Measurements from ENCODE around the gene KCNK4. TPM values are rescaled to one million over a fixed set of nuclear protein-coding genes. Genes with fewer than 3 reads are reported as not detected.

KCNK4 gene
- total and polyA plus RNA-seq, 12 donors = 0.10 to 0.54 TPM; not detected in 10

DNA sequence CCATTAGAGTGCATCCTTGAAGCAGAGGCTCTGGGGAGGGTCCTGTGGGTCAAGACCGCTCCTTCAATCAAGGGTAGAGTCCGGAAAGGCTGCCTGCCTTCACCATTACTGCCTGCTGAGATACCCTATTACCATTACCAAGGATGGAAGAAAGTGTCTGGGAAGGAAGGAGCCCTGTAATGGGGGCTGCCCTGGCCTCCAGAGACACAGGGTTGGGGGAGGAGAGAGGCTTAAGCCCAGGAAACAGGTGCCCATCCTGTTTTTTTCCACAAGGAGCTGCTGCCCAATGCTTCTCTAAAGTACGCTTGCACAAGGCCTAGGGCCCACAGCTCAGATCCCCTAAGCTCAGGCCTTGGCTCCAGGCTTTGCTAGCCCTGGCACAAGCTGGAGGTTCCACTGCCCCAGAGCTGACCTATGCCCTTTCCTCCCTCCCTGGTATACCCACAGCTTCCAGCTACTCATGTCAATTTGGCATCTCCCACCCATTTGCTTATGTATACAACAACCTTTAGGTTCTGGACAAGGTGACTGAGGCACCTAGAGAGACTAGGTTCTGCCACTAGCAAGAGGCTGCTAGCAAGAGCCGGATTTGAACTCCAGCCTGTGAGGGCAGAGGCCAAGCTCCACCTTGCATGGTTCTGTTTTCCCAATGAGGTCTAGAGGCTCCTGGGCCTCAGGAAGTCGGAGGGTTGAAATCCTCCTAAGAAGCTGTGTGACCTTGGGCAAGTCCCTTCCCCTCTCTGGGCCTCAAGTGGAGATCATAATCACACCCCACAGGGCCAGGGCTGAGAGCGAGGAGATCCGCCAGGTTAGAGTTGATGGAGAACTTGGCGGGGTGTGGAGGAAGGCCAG, 41.3 kb upstream of the KCNK4 start:
- 83 to 95% (median 87%) methylated on average over 4 to 8 of the region's 8 CpGs for WGBS, 4 donors
- H3K36me3 ChIP-seq (replicated peaks in 1 of 2) = peaks cover 0 to 4% of the 10 kb centered on the region in 2 donors
- no peaks in the 10 kb centered on the region for H3K27me3 ChIP-seq
- no peak for DNase-seq
- H3K27ac ChIP-seq = no peak overlapping the region
- TF ChIP-seq, protein P1, sequence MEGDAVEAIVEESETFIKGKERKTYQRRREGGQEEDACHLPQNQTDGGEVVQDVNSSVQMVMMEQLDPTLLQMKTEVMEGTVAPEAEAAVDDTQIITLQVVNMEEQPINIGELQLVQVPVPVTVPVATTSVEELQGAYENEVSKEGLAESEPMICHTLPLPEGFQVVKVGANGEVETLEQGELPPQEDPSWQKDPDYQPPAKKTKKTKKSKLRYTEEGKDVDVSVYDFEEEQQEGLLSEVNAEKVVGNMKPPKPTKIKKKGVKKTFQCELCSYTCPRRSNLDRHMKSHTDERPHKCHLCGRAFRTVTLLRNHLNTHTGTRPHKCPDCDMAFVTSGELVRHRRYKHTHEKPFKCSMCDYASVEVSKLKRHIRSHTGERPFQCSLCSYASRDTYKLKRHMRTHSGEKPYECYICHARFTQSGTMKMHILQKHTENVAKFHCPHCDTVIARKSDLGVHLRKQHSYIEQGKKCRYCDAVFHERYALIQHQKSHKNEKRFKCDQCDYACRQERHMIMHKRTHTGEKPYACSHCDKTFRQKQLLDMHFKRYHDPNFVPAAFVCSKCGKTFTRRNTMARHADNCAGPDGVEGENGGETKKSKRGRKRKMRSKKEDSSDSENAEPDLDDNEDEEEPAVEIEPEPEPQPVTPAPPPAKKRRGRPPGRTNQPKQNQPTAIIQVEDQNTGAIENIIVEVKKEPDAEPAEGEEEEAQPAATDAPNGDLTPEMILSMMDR (IDR thresholded peaks at IDR 0.05) = no peak
- no peak for TF ChIP-seq POLR2A (IDR thresholded peaks at IDR 0.05)
- no peaks in the 10 kb centered on the region for H3K9me3 ChIP-seq (replicated peaks in 1 of 3)
- intact Hi-C loops (cut with DNase I) = no loop called here
- H3K4me1 ChIP-seq (replicated peaks in 1 of 2) = peaks cover 40 to 48% of the 10 kb centered on the region in 2 donors
- no peak overlapping the region for H3K4me3 ChIP-seq

DNA sequence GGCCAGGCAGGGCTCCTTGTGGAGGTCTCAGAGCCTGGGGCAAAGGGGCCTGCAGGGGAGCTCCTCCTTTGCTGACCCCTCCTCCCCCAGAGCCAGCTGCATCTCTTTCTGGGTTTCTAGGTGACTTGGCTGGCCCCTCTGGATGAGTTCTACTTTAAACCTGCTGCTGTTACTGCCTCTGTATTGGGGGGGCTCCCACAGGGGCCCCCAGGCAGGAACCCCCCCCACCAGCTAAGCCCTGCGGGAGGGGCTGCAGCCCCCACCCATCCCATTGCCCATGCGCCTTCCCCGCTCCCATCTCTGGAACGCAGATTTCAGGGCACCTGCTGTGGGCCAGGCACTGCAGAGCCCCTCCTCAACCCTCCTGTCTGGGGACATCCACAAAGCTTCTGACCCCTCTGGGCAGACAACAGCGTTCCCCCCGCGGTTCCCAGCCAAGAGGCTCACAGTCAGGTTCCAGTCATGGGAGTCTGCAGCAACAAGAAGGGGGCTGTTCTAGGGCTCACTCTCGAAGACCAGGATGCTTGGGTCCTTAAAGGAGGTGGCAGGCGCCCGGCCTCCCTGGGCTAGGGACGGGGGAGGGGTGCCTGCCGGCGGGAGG, 40.6 kb upstream of the KCNK4 start:
- intact Hi-C loops (cut with DNase I) = no loop called here
- 22 to 36% (median 25%) methylated on average over 7 to 13 of the region's 13 CpGs for WGBS, 4 donors
- no peak overlapping the region for H3K27ac ChIP-seq
- peak in 1 of 7 donors; percentile 18 for DNase-seq
- no peaks in the 10 kb centered on the region for H3K9me3 ChIP-seq (replicated peaks in 1 of 3)
- peaks cover 33 to 41% of the 10 kb centered on the region in 2 donors for H3K4me1 ChIP-seq (replicated peaks in 1 of 2)
- no peak for TF ChIP-seq POLR2A (IDR thresholded peaks at IDR 0.05)
- TF ChIP-seq, protein P1 (IDR thresholded peaks at IDR 0.05) = no peak
- H3K27me3 ChIP-seq = no peaks in the 10 kb centered on the region
- peak overlapping the region in 1 of 4 donors; percentile 94 for H3K4me3 ChIP-seq
- H3K36me3 ChIP-seq (replicated peaks in 1 of 2) = peaks cover 0 to 11% of the 10 kb centered on the region in 2 donors

- Histone ChIP-seq H3K4me1 (replicated peaks in 1 of 2) (peaks cover 29 to 35% of the 10 kb centered on the region in 2 donors), H3K9me3 (replicated peaks in 1 of 3) (no peaks in the 10 kb centered on the region), H3K27ac (peak within 1 kb of the TSS in 3 of 5 donors; percentile 11 to 77 (median 70)), H3K36me3 (replicated peaks in 1 of 2) (peaks cover 0 to 18% of the 10 kb centered on the region in 2 donors), H3K27me3 (no peaks in the 10 kb centered on the region), H3K4me3 (peak within 1 kb of the TSS in 3 of 4 donors; percentile 28 to 94 (median 56))
- TF ChIP-seq POLR2A (IDR thresholded peaks at IDR 0.05) = peak; percentile 36 to 66
- TF ChIP-seq, protein P1 (IDR thresholded peaks at IDR 0.05) = peak; percentile 30 to 83 (median 77)
- DNase-seq = peak in 3 of 7 donors; percentile 57 to 73 (median 72)
- 0 to 27% (median 1%) methylated on average over 3 to 75 of the region's 75 CpGs for WGBS, 4 donors
- intact Hi-C loops (cut with DNase I) = no loop called here
Observed at GRCh38 chr11:64251016-64251752, 39.9 kb upstream of the KCNK4 start, which contains the start of gene PLCB3. TSS of gene PLCB3 (plus strand) at chr11:64251530. CDS start at chr11:64251650, 120 bp downstream.

DNA sequence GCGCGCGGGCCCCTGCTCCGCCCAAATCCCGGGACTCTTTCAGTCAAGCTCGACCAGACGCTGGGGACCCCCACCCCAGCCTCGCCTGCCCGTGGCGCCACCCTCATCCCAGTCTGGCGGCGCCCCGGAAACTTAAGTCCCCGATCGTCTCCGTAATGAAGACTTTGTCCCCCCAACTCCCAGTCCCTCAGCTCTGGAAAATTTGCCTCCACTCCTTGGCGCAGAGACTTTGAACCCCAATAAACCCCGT, 39.4 kb upstream of the KCNK4 start:
- DNase-seq = no peak
- H3K27ac ChIP-seq = peak overlapping the region in 2 of 5 donors; percentile 70 to 77
- H3K36me3 ChIP-seq (replicated peaks in 1 of 2) = peaks cover 0 to 23% of the 10 kb centered on the region in 2 donors
- no peaks in the 10 kb centered on the region for H3K9me3 ChIP-seq (replicated peaks in 1 of 3)
- H3K4me1 ChIP-seq (replicated peaks in 1 of 2) = peaks cover 29 to 35% of the 10 kb centered on the region in 2 donors
- intact Hi-C loops (cut with DNase I) = no loop called here
- no peaks in the 10 kb centered on the region for H3K27me3 ChIP-seq
- WGBS, 4 donors = 0 to 2% (median 1%) methylated on average over 8 to 18 of the region's 18 CpGs
- TF ChIP-seq, protein P1 (IDR thresholded peaks at IDR 0.05) = no peak
- TF ChIP-seq POLR2A (IDR thresholded peaks at IDR 0.05) = no peak
- H3K4me3 ChIP-seq = peak overlapping the region in 3 of 4 donors; percentile 28 to 94 (median 56)

Measured in adrenal gland (tissue), 12 donors.